GM21786 (cell line): ENCODE measurements around the gene UTRN.
A peak's percentile ranks its signal among the peaks of the same experiment; 100 is the strongest.

ENCODE experiments used
- ATAC-seq: cut with Tn5 transposase; IDR thresholded peaks from one replicate; pipeline ENCODE4 v1.9.1; 2021; ENCODE audit not compliant: unreplicated experiment

Gene UTRN

DNA sequence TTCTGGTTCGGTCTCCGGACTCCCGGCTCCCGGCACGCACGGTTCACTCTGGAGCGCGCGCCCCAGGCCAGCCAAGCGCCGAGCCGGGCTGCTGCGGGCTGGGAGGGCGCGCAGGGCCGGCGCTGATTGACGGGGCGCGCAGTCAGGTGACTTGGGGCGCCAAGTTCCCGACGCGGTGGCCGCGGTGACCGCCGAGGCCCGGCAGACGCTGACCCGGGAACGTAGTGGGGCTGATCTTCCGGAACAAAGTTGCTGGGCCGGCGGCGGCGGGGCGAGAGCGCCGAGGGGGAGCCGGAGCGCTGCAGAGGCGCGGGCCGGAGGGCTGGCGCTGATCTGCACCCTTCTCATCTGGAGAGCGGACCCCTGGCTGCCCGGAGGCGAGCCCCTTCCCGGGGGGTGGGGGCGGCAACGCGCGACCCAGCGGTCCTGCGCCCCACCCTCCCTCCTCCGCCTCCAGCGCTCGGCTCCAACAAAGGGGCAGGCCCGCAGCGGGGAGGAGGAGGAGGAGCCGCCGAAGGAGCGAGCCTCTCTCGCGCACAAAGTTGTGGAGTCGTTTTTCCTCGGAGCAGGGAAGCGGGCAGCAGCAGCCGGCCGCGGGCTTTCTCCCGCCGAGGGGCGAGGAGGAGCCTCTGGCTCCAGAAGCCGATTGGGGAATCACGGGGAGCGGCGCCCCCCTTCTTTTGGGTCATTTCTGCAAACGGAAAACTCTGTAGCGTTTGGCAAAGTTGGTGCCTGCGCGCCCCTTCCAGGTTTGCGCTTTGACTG lies at the start of gene UTRN:
Gene UTRN, plus strand, starts transcription at position 553 of the 765 bp plus-strand sequence. CDS start 6,494 bp downstream, outside the sequence.
- ATAC-seq: peak; percentile 51

GRCh38 chr6:144244688-144245087 lies 40.4 kb upstream of the UTRN start:
- no peak for ATAC-seq

DNA sequence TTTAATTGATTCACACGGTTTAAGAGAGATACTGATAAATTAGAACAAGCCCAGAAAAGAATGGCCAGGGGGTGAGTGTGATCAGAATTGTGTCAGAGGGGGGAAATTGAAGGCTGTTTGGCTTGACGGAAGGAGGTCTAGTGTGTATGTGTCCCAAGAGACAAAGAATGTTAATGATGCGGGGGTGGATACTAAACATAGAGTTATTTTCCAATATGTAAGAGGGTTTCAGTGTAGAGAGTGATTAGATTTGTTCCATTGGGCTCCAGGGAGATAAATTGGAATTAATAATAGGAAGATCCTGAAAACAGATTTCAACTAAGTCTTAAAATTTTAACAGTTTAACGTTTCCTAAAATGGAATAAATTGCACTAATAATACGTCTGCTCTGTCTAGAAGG lies 38.1 kb upstream of the UTRN start:
- ATAC-seq: no peak

GRCh38 chr6:144248003-144248402 lies 37.1 kb upstream of the UTRN start:
- no peak for ATAC-seq

DNA sequence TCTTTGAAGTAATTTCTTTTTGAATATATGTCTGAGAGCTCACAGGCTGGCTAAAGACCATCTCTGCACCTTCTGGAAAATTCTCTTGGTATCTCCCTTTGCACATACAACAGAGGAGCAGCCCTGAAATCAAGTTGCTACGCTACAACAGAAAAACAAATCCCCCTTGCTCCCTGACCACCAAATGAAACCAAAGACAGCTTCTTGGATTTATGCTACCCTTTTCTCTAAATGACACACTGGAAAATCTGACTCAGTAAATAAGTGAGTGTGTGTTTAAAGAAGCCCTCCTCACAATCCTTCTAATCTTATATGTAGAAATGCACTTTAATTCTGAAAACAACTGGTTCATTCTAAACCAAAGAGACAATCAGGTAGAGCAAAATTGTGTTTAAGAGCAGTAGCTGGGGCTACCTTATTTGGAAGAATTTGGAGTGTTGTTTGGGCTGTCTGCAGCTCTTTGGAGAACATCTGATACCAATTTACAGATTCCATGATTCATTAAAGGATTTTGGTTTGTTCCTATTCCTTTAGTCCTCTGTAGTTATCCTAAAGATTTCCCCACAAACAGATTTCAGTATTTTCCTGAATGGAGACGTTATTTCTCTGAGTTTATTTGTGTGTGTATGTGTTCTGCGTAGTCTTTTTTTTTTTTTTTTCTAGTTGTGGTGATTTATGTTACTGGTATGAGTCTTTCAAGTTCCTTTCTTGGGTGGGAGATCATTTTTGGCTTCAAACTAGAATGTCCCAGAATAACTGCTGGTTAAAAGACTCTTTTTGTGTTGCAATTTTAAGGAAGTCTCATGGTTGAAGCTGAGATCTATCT lies 36.4 kb upstream of the UTRN start:
- no peak for ATAC-seq

GRCh38 chr6:144250276-144250675 lies 34.9 kb upstream of the UTRN start:
- ATAC-seq: no peak

DNA sequence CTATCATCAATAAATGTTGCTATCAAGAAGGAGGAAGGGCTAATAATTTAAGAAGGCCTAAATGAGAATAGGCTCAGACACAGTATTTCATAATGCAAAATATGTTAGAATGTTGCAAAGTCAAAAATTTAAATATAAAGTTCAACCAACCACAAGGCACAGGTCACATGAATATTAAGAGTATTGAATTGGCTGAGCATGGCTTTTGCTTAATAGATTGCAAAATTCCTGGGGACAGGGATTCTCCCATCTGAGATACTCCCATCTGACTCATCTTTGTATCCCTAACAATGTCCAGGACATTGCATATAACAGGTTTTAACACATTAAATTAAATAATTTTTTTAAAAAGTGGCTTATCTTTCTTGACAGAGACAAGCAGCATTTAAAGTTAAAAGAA lies 32.9 kb upstream of the UTRN start:
- no peak for ATAC-seq

DNA sequence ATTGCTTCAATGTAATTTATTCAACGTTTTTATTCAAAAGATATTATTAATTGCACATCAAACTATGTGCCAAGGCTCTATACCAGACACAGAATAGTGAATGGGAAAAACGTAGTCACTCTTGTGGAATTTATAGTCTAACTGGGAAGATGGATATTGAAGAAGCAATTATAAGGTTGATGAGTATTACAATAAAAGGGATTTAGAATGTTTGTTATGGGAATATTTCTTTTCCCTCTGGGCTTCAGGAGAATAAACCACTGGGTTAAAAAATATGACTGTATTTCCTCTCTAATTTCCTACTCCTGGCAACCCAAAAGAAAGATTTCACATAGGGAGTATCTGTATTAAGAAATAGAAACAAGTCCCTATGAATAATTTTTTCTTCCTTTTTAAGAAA lies 25.1 kb upstream of the UTRN start:
- ATAC-seq: no peak

- ATAC-seq: no peak
These were observed 22.4 kb upstream of the UTRN start for GRCh38 chr6:144262470-144263369.

DNA sequence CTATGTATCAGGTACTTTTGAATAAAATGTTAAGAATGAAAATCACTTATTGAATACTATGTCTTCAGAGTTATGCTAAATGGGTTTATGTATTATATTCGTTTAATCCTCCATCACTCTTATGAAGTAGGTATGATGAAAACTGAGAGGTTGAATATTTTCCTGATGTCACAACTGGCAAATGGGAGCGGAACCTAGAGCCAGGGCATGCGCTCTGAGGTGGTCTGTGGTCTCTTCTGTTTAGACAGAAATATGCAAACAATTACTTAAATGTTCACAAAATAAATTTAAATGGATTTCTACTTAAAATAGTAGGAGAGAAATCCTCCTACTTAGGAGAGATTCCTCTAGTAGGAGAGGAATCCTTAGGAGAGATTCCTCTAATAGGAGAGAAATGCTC lies 21.3 kb upstream of the UTRN start:
- ATAC-seq: no peak

DNA sequence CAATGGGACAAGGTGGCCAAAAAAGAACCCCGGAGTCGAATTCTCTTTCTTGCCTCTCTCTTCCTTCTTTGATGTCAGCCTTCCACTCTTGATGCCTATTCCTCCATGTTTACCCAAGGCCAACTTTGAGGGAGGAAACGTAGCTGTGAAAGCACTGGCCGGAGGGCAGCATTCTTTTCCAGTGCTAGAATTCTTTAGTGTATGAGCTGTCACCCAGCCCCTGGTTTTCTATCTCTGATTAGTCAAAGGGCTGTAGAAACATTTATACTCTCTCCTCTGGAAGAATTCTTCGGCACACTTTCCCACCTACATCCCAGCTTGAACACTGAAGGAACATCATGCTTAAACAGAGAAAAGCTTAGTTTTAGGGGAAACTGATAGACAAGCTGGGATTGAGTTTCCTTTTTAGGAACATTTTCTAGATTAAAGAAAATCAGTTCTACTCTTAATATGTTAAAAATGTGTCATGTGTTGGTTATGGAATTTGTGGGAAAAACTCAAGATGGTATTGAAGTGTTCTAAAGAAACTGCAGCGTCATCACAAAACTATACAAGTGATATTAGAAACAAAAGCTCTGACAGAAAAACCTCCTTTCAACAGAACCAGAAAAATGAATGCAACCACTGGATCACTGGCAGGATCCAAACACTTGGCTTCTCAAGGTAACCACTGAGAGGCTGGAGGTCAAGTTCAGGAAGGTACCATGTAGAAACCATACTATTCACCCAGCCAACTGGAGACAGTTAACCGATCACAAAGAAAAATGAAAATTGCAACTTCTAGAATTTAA lies 20.7 kb upstream of the UTRN start:
- ATAC-seq: no peak

DNA sequence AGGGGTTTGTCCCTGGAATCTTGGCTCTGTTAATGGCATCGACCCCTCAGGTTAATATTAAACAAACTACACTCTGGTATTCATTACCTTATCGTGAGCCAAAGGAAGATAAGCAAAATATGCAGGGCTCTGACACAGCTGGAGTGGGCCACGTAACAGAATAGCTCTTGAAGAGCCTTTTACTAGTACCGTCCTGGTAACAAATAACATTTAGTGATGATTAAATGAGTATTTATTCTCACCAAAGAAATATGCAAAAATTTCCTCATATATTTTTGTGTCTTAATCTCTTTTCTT lies 20.1 kb upstream of the UTRN start:
- ATAC-seq: no peak

GRCh38 chr6:144265390-144265789 lies 19.7 kb upstream of the UTRN start:
- ATAC-seq: peak; percentile 91

- no peak for ATAC-seq
These were observed 19.0 kb upstream of the UTRN start for GRCh38 chr6:144266091-144266649.

GRCh38 chr6:144268794-144269349 lies 16.3 kb upstream of the UTRN start:
- no peak for ATAC-seq

DNA sequence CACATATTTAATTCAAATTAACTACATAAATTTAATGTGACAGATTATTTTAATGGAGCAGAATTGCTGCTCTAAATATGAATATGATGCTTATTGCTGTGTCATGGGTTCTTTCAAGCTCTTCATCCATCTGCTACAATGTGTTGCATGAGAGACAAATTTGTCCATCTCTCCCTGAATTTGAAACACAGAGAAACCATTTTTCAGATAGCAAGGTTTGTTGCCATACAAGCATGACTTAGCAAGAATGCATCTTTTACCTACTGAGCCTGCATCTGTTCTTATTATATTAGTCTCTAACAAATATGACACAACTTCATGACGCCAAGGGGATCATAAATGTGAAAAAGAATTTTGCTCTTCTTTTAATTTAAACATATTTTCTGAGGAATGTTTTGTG lies 8.0 kb upstream of the UTRN start:
- ATAC-seq: no peak

DNA sequence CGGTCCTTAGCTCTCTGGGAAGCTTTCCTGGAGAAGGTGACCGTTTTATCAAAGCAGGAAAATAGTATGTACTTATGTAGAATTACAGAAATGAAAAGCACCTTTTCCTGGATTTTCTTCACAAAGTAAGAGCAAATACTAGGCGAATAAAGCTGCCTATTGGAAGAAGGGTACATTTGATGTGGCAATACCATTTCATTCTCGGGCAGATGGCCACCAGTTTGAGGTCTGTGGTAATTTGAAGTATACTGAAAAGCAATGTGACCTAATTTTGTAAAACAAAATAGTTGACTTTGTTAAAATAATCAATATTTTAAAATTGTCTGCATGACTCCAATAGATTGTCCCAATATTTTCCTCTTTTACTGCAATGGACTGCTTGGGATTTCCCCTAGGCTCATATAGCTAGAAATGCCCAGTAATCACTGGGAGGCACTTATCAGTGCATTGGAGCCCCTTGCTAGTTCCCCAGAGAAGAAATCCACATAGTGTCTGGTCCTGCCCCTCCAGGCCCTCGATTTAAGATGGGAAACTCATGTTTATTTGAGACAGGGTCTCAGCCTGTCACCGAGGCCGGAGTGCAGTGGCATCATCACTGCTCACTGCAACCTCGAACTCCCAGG lies 7.4 kb upstream of the UTRN start:
- no peak for ATAC-seq

DNA sequence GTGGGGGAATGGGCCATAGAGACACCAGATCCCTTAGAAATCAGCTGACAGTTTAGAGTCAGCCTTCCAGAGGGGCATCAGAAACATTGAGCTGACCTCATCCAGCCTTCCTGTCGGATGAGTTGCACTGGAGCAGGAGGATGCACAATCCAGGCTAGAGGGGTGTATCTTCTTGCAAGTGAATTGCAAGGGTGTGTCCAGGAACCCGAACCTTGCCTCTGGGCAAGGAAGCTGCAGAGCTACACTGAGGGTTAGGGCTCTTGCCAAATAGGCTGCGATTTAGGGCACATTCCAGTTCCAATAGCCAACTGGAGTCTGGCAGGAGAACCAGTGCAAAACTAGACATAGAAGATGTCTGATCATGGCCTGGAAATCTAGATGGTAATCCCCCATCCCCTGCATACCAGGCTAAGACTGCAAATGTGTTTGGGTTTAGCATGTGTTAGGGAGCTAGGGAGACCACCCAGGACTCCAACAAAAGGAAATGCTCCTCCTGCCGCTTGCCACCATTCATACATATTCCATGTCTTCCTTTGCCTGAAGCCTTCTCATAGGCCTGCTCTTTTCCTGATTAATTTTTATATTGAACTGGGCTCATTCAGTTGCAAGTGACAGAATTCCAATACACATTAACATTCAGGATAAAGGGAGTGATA lies 6.3 kb upstream of the UTRN start:
- ATAC-seq: no peak

- no peak for ATAC-seq
These were observed 5.5 kb upstream of the UTRN start for GRCh38 chr6:144279484-144280150.
